Naive B cell (primary cell): ENCODE results near the gene CPA5. TPM values are rescaled to one million over a fixed set of nuclear protein-coding genes. Genes with fewer than 3 reads are reported as not detected.
A peak's percentile ranks its signal among the peaks of the same experiment; 100 is the strongest.

Experiments
- ATAC-seq, 2 donors: fragments of 150-1000 bp; cut with Tn5 transposase; 2 replicates each; pipeline ENCODE4 v1.10.0; 2021; ENCODE audit warnings: low read depth in 2 of 2, mild to moderate bottlenecking in 2 of 2, moderate library complexity in 2 of 2
- DNase-seq: peaks from one replicate; pipeline ENCODE4 v3.0.0; 2022
- H3K27ac Mint-ChIP-seq, 6 donors: one replicate each; pipeline ENCODE4 v1.8.0; 2020 to 2022; ENCODE audit warnings: mild to moderate bottlenecking in 6 of 6, mixed read lengths in 6 of 6, moderate library complexity in 5 of 6, inconsistent platforms in 2 of 6
- H3K27me3 Mint-ChIP-seq, 3 donors: one replicate each; pipeline ENCODE4 v1.8.0; 2021 to 2022; ENCODE audit warnings: mixed read lengths in 3 of 3, mild to moderate bottlenecking in 1 of 3
- H3K36me3 Mint-ChIP-seq, 2 donors: one replicate each; pipeline ENCODE4 v1.8.0; 2020 to 2022; ENCODE audit warnings: mixed read lengths in 2 of 2, inconsistent platforms in 1 of 2, mild to moderate bottlenecking in 1 of 2
- H3K4me1 Mint-ChIP-seq, 3 donors: one replicate each; pipeline ENCODE4 v1.8.0; 2020 to 2022; ENCODE audit warnings: mixed read lengths in 3 of 3, inconsistent platforms in 1 of 3, mild to moderate bottlenecking in 1 of 3, moderate library complexity in 1 of 3
- H3K4me3 Mint-ChIP-seq, 8 donors: one replicate each; pipeline ENCODE4 v1.8.0; 2020 to 2022; ENCODE audit warnings: mild to moderate bottlenecking in 8 of 8, mixed read lengths in 8 of 8, moderate library complexity in 8 of 8, inconsistent platforms in 2 of 8
- H3K9me3 Mint-ChIP-seq, 7 donors: one replicate each; pipeline ENCODE4 v1.8.0; 2020 to 2022; ENCODE audit warnings: mixed read lengths in 7 of 7, mild to moderate bottlenecking in 5 of 7, inconsistent platforms in 2 of 7, moderate library complexity in 1 of 7
- polyA plus RNA-seq, 6 donors: library from polyadenylated mRNA; unstranded; fragments of 300-500 nt; fragmentation: Illumina TruSeq; gene quantifications; one replicate each; pipeline ENCODE4 v1.2.3, GENCODE V29; 2021; ENCODE audit warnings: low read depth in 6 of 6

CPA5 gene
- polyA plus RNA-seq, 6 donors from 2014 or later = 0.18 TPM; not detected in 5

GRCh38 chr7:130410868-130411541 lies 66.4 kb downstream of the CPA5 start:
- Mint-ChIP-seq H3K27ac (no peak overlapping the region), H3K36me3 (no peaks in the 10 kb centered on the region), H3K4me3 (no peak overlapping the region), H3K4me1 (peaks cover 0 to 5% (median 0%) of the 10 kb centered on the region in 3 donors), H3K9me3 (no peaks in the 10 kb centered on the region), H3K27me3 (no peaks in the 10 kb centered on the region)
- ATAC-seq = no peak
- DNase-seq = no peak

- Mint-ChIP-seq H3K27me3 (no peaks in the 10 kb centered on the region), H3K36me3 (no peaks in the 10 kb centered on the region), H3K4me3 (no peak overlapping the region), H3K27ac (no peak overlapping the region), H3K9me3 (no peaks in the 10 kb centered on the region), H3K4me1 (peaks cover 0 to 5% (median 0%) of the 10 kb centered on the region in 3 donors)
- no peak for DNase-seq
- no peak for ATAC-seq
These were observed 68.6 kb downstream of the CPA5 start for GRCh38 chr7:130413201-130413600.

- ATAC-seq (no peak), DNase-seq (no peak)
- Mint-ChIP-seq H3K4me3 (no peak overlapping the region), H3K9me3 (no peaks in the 10 kb centered on the region), H3K36me3 (no peaks in the 10 kb centered on the region), H3K4me1 (peaks cover 0 to 5% (median 0%) of the 10 kb centered on the region in 3 donors), H3K27ac (no peak overlapping the region), H3K27me3 (no peaks in the 10 kb centered on the region)
These were observed 70.4 kb downstream of the CPA5 start for GRCh38 chr7:130415006-130415405.

- Mint-ChIP-seq H3K36me3 (peaks cover 0 to 6% of the 10 kb centered on the region in 2 donors), H3K27me3 (no peaks in the 10 kb centered on the region), H3K9me3 (no peaks in the 10 kb centered on the region), H3K4me3 (no peak overlapping the region), H3K27ac (peak overlapping the region in 1 of 6 donors; percentile 17), H3K4me1 (peaks cover 0 to 5% (median 0%) of the 10 kb centered on the region in 3 donors)
- no peak for ATAC-seq
- DNase-seq = no peak
These were observed 72.6 kb downstream of the CPA5 start for GRCh38 chr7:130417213-130417612.

- DNase-seq (no peak), ATAC-seq (no peak)
- Mint-ChIP-seq H3K4me3 (no peak overlapping the region), H3K9me3 (no peaks in the 10 kb centered on the region), H3K27me3 (no peaks in the 10 kb centered on the region), H3K4me1 (peaks cover 0 to 5% (median 0%) of the 10 kb centered on the region in 3 donors), H3K27ac (no peak overlapping the region), H3K36me3 (peaks cover 0 to 6% of the 10 kb centered on the region in 2 donors)
These were observed 73.7 kb downstream of the CPA5 start for GRCh38 chr7:130418306-130418705.

Other genes starting within 250 kb of the CPA5 start
- gene TMEM209, start 139.4 kb upstream of the CPA5 start, polyA plus RNA-seq = 10 to 100 TPM; 37.3 to 48.3 (median 44.5) TPM
- gene SSMEM1, start 137.0 kb upstream of the CPA5 start, polyA plus RNA-seq = not detected
- gene CPA2, start 78.0 kb upstream of the CPA5 start, polyA plus RNA-seq = not detected
- not detected for gene CPA4, start 51.7 kb upstream of the CPA5 start, polyA plus RNA-seq
- gene CPA1, start 35.7 kb downstream of the CPA5 start, polyA plus RNA-seq = not detected
- gene CEP41, start 96.2 kb downstream of the CPA5 start, polyA plus RNA-seq = 10 to 100 TPM in 3 of 6 donors, 1 to 10 TPM in 3; 6.2 to 20.7 (median 10.3) TPM
- 10 to 100 TPM in 1 of 6 donors, 1 to 10 TPM in 5; 4.6 to 19.4 (median 5.7) TPM for gene MEST, start 147.3 kb downstream of the CPA5 start, polyA plus RNA-seq